IMR-90 (cell line): Measurements from ENCODE around the gene TBC1D24. TPM values are rescaled to one million over a fixed set of nuclear protein-coding genes. Genes with fewer than 3 reads are reported as not detected.

Experiments used
- ATAC-seq: fragments of 200-7000 bp; cut with Tn5 transposase; 2 replicates; pipeline ENCODE4 v1.9.1; 2020; ENCODE audit warnings: low read depth, mild to moderate bottlenecking, moderate library complexity
- BruUV-seq: library from RNA; stranded (reverse); fragments of 400-500 nt; replicated peaks from 2 replicates; lab custom pipeline; 2021; lab: Mats Ljungman, UMichigan
- CTCF ChIA-PET: fragments of 300-600 bp; formaldehyde crosslinking; extraction: SDS; loops from one replicate; lab custom pipeline; 2021; ENCODE audit warnings: antibody characterized with exemption; lab: Yijun Ruan, JAX
- POLR2A ChIA-PET: fragments of 300-600 bp; sonication (Branson Sonifier 250); formaldehyde crosslinking; loops from one replicate; lab custom pipeline; 2022; ENCODE audit warnings: antibody characterized with exemption; ENCODE audit not compliant: unreplicated experiment; lab: Charles Lee
- DNase-seq: peaks from one replicate; pipeline ENCODE4 v3.0.0; 2013
- H2AFZ ChIP-seq: replicated peaks from 2 replicates; pipeline ENCODE3; 2013; ENCODE audit warnings: low read length, mild to moderate bottlenecking; ENCODE audit not compliant: poor library complexity
- H2AK5ac ChIP-seq: 2 replicates; pipeline ENCODE4 v1.6.1; 2013; ENCODE audit warnings: low read depth, low read length, inconsistent platforms
- H2AK9ac ChIP-seq: replicated peaks from 2 replicates; pipeline ENCODE3; 2013; ENCODE audit warnings: mild to moderate bottlenecking, low read depth, low read length, moderate library complexity; ENCODE audit not compliant: poor library complexity
- H2BK120ac ChIP-seq: 2 replicates; pipeline ENCODE4 v1.6.1; 2013; ENCODE audit warnings: low read depth, low read length, inconsistent platforms
- H2BK15ac ChIP-seq: 3 replicates; pipeline ENCODE4 v1.6.1; 2013; ENCODE audit warnings: low read depth, low read length, inconsistent platforms
- H2BK20ac ChIP-seq: 2 replicates; pipeline ENCODE4 v1.6.1; 2013; ENCODE audit warnings: low read depth, mild to moderate bottlenecking, inconsistent platforms, low read length, moderate library complexity
- H2BK5ac ChIP-seq: 2 replicates; pipeline ENCODE4 v1.6.1; 2013; ENCODE audit warnings: mild to moderate bottlenecking, low read depth, low read length, inconsistent platforms; ENCODE audit not compliant: poor library complexity, severe bottlenecking
- H3K14ac ChIP-seq: replicated peaks from 2 replicates; pipeline ENCODE4 v1.6.1; 2013; ENCODE audit warnings: low read depth, low read length, inconsistent platforms
- H3K18ac ChIP-seq: 2 replicates; pipeline ENCODE4 v1.6.1; 2013; ENCODE audit warnings: low read depth, low read length, control low read depth
- H3K23ac ChIP-seq: 2 replicates; pipeline ENCODE4 v1.6.1; 2013; ENCODE audit warnings: low read depth, low read length, inconsistent platforms
- H3K27ac ChIP-seq: 2 replicates; pipeline ENCODE4 v1.5.1; 2013; ENCODE audit warnings: mild to moderate bottlenecking, control low read depth, low read length; ENCODE audit not compliant: insufficient read depth
- H3K27me3 ChIP-seq: 2 replicates; pipeline ENCODE4 v1.6.1; 2013; ENCODE audit warnings: low read length; ENCODE audit not compliant: control insufficient read depth, insufficient read depth
- H3K36me3 ChIP-seq: 2 replicates; pipeline ENCODE4 v1.6.1; 2013; ENCODE audit warnings: low read length, mixed read lengths; ENCODE audit not compliant: control insufficient read depth, insufficient read depth
- H3K4ac ChIP-seq: 2 replicates; pipeline ENCODE4 v1.6.1; 2013; ENCODE audit warnings: low read depth, low read length, inconsistent platforms
- H3K4me1 ChIP-seq: 2 replicates; pipeline ENCODE4 v1.6.1; 2013; ENCODE audit warnings: low read length, mixed read lengths; ENCODE audit not compliant: control insufficient read depth, insufficient read depth
- H3K4me2 ChIP-seq: 2 replicates; pipeline ENCODE4 v1.6.1; 2013; ENCODE audit warnings: low read depth, mild to moderate bottlenecking, control low read depth, low read length, moderate library complexity
- H3K4me3 ChIP-seq: 2 replicates; pipeline ENCODE4 v1.5.1; 2013; ENCODE audit warnings: low read depth, mild to moderate bottlenecking, control low read depth, low read length, moderate library complexity; ENCODE audit not compliant: insufficient read depth
- H3K56ac ChIP-seq: 2 replicates; pipeline ENCODE4 v1.6.1; 2013; ENCODE audit warnings: low read length, inconsistent platforms; ENCODE audit not compliant: insufficient read depth; ENCODE audit errors: extremely low read depth
- H3K79me1 ChIP-seq, 2 experiments: 2 replicates each; pipeline ENCODE4 v1.6.1; 2013; ENCODE audit warnings: low read length in 2 of 2, inconsistent platforms in 1 of 2, low read depth in 1 of 2
- H3K9ac ChIP-seq: 2 replicates; pipeline ENCODE4 v1.6.1; 2013; ENCODE audit warnings: low read depth, low read length, control low read depth
- H3K9me1 ChIP-seq: 2 replicates; pipeline ENCODE4 v1.6.1; 2013; ENCODE audit warnings: low read length, inconsistent platforms; ENCODE audit not compliant: insufficient read depth
- H3K9me3 ChIP-seq: 2 replicates; pipeline ENCODE4 v1.6.1; 2013; ENCODE audit warnings: low read length; ENCODE audit not compliant: control insufficient read depth, insufficient read depth
- H4K20me1 ChIP-seq: 2 replicates; pipeline ENCODE4 v1.6.1; 2013; ENCODE audit warnings: low read length, inconsistent platforms; ENCODE audit not compliant: insufficient read depth
- H4K5ac ChIP-seq: 2 replicates; pipeline ENCODE4 v1.6.1; 2013; ENCODE audit warnings: mild to moderate bottlenecking, low read depth, low read length, control low read depth
- H4K8ac ChIP-seq, 2 experiments: 2 replicates each; pipeline ENCODE4 v1.6.1; 2013; ENCODE audit warnings: low read depth in 2 of 2, low read length in 2 of 2, control low read depth in 1 of 2, inconsistent platforms in 1 of 2
- H4K91ac ChIP-seq: 2 replicates; pipeline ENCODE4 v1.6.1; 2013; ENCODE audit warnings: low read depth, low read length, inconsistent platforms; ENCODE audit not compliant: insufficient read depth
- BHLHE40 ChIP-seq: fragments of 150-350 bp; IDR thresholded peaks from 2 replicates; pipeline ENCODE4 v1.6.1; 2016; ENCODE audit warnings: mild to moderate bottlenecking, low read depth, low read length
- CEBPB ChIP-seq: IDR thresholded peaks from 2 replicates; pipeline ENCODE4 v1.6.1; 2012; ENCODE audit warnings: low read depth, low read length, improper control_type of control experiment
- CHD1 ChIP-seq: IDR thresholded peaks from 2 replicates; pipeline ENCODE4 v1.6.1; 2012; ENCODE audit warnings: low read depth, low read length, improper control_type of control experiment
- CTCF ChIP-seq: conservative IDR thresholded peaks from 2 replicates; pipeline ENCODE4 v1.5.1; 2012; ENCODE audit warnings: mild to moderate bottlenecking, low read depth, low read length, improper control_type of control experiment
- ELK1 ChIP-seq: fragments of 150-350 bp; IDR thresholded peaks from 2 replicates; pipeline ENCODE4 v1.6.1; 2016; ENCODE audit warnings: low read depth, mild to moderate bottlenecking, low read length, moderate library complexity, borderline replicate concordance
- FOS ChIP-seq: fragments of 150-350 bp; IDR thresholded peaks from 2 replicates; pipeline ENCODE4 v1.6.1; 2016; ENCODE audit warnings: low read depth, low read length
- MAFK ChIP-seq: IDR thresholded peaks from 2 replicates; pipeline ENCODE4 v1.6.1; 2012; ENCODE audit warnings: low read depth, low read length, improper control_type of control experiment
- MXI1 ChIP-seq: IDR thresholded peaks from 2 replicates; pipeline ENCODE4 v1.6.1; 2012; ENCODE audit warnings: low read depth, mild to moderate bottlenecking, low read length, moderate library complexity, borderline replicate concordance
- NFE2L2 ChIP-seq: fragments of 150-350 bp; IDR thresholded peaks from 2 replicates; pipeline ENCODE4 v1.6.1; 2016; ENCODE audit warnings: low read depth, mild to moderate bottlenecking, low read length
- POLR2A ChIP-seq: IDR thresholded peaks from 2 replicates; pipeline ENCODE4 v1.6.1; 2012; ENCODE audit warnings: mild to moderate bottlenecking, low read depth, low read length
- RAD21 ChIP-seq: IDR thresholded peaks from 2 replicates; pipeline ENCODE4 v1.6.1; 2012; ENCODE audit warnings: low read length, improper control_type of control experiment
- RCOR1 ChIP-seq: IDR thresholded peaks from 2 replicates; pipeline ENCODE4 v1.6.1; 2012; ENCODE audit warnings: mild to moderate bottlenecking, low read length, improper control_type of control experiment; ENCODE audit not compliant: insufficient replicate concordance
- RFX5 ChIP-seq: IDR thresholded peaks from 2 replicates; pipeline ENCODE4 v1.8.0; 2012; ENCODE audit warnings: low read depth, mild to moderate bottlenecking, low read length, moderate library complexity
- SMC3 ChIP-seq: fragments of 150-350 bp; IDR thresholded peaks from 2 replicates; pipeline ENCODE4 v1.6.1; 2016; ENCODE audit warnings: low read depth, mild to moderate bottlenecking, antibody characterized with exemption, low read length, moderate library complexity
- WGBS, 2 experiments: methylation state at CpG; one replicate each; pipeline versions ENCODE4 v1.1.5 to v1.1.7; 2013; ENCODE audit warnings: missing lambda C conversion rate in 2 of 2; ENCODE audit not compliant: insufficient read length in 1 of 2; ENCODE audit errors: extremely low coverage in 2 of 2; 5-methylcytosine and 5-hydroxymethylcytosine counted together
- dilution Hi-C: fragments of 300-500 bp; cut with HindIII; formaldehyde crosslinking; loops from one replicate; pipeline ENCODE4 v1.14.3; 2018; ENCODE audit warnings: low sequenced_read_pairs; ENCODE audit not compliant: unreplicated experiment
- in situ Hi-C: fragments of 300-500 bp; cut with MboI; formaldehyde crosslinking; loops from 3 replicates; pipeline ENCODE4 v1.14.3; 2019; ENCODE audit warnings: low sequenced_read_pairs, inconsistent platforms, mixed read lengths
- intact Hi-C: fragments of 100-400 bp; cut with micrococcal nuclease; formaldehyde crosslinking; loops from 2 replicates; pipeline ENCODE4 v1.10.0; 2022
- polyA plus RNA-seq, 3 experiments: library from polyadenylated mRNA; depleted of rRNA; stranded (reverse); fragments of >200 nt; gene quantifications; 2 replicates each; pipeline ENCODE4 v1.2.3, GENCODE V29; 2012; ENCODE audit warnings: low replicate concordance in 1 of 3
- total RNA-seq: library from RNA; depleted of rRNA; stranded (reverse); fragments of >200 nt; gene quantifications from 2 replicates; pipeline ENCODE4 v1.2.3, GENCODE V29; 2012

Gene TBC1D24
- total and polyA plus RNA-seq, 2 of the 4 experiments (the other 2 are of a cell fraction), result 7.5 to 13.4 TPM

- ChIA-PET CTCF (interaction anchor here (0.6 kb wide), 1 partner anchor 1821 kb away, joined by 6 read pairs; no protein-coding TSS in a partner anchor), POLR2A (interaction anchor here (1.0 kb wide), 1 partner anchor 10 kb away, joined by 3 read pairs; no protein-coding TSS in a partner anchor)
- H4K8ac ChIP-seq, result peak overlapping the region; percentile 73 to 91; a peak in 2 of 4 replicates
- peak overlapping the region; percentile 56; the same call in 1 of the 2 replicates for H3K23ac ChIP-seq
- H3K27me3 ChIP-seq, result no peaks in the 10 kb centered on the region
- H2AK5ac ChIP-seq, result peak overlapping the region; percentile 95
- peak overlapping the region; percentile 73 for H3K14ac ChIP-seq
- peaks cover 18 to 69% of the 10 kb centered on the region in 2 experiments for H3K79me1 ChIP-seq
- peak overlapping the region; percentile 47; the same call in 1 of the 2 replicates for H4K91ac ChIP-seq
- no peak overlapping the region for H2BK20ac ChIP-seq
- H3K4me3 ChIP-seq, result no peak overlapping the region
- H2BK5ac ChIP-seq, result peak overlapping the region; percentile 11
- H3K9ac ChIP-seq, result peak overlapping the region; percentile 26
- peak overlapping the region; percentile 58; the same call in 1 of the 2 replicates for H2BK120ac ChIP-seq
- in situ Hi-C loops, result no loop called here
- peak overlapping the region; percentile 62 for H3K27ac ChIP-seq
- WGBS, 2 experiments, result 10% methylated on average over 6 of the region's 22 CpGs; no CpG with 5 or more reads in 1 of the 2 experiments
- peaks cover 13% of the 10 kb centered on the region for H3K4me1 ChIP-seq
- intact Hi-C loops, result no loop called here
- H3K9me3 ChIP-seq, result no peaks in the 10 kb centered on the region
- peak overlapping the region; percentile 79 for H2AK9ac ChIP-seq
- BruUV-seq, result no TSS peak
- peak overlapping the region; percentile 67 for H3K4me2 ChIP-seq
- H2BK15ac ChIP-seq, result no peak overlapping the region; the same call in 2 of the 3 replicates
- H4K5ac ChIP-seq, result no peak overlapping the region
- DNase-seq (no peak), ATAC-seq (no peak)
- peak overlapping the region; percentile 99 for H2AFZ ChIP-seq
- peak overlapping the region; percentile 59 for H3K56ac ChIP-seq
- H4K20me1 ChIP-seq, result peaks cover 54% of the 10 kb centered on the region
- dilution Hi-C loops, result no loop called here
- no peak for TF ChIP-seq SMC3
- no peak for TF ChIP-seq RFX5
- TF ChIP-seq RCOR1, result no peak
- no peak for TF ChIP-seq RAD21
- TF ChIP-seq POLR2A, result no peak
- no peak for TF ChIP-seq NFE2L2
- no peak for TF ChIP-seq MAFK
- no peak for TF ChIP-seq CTCF
- no peak for TF ChIP-seq CEBPB
- TF ChIP-seq ELK1, result no peak
- TF ChIP-seq MXI1, result no peak
- no peak for TF ChIP-seq BHLHE40
- TF ChIP-seq CHD1, result no peak
- TF ChIP-seq FOS, result no peak
- peaks cover 21% of the 10 kb centered on the region for H3K36me3 ChIP-seq
- H3K18ac ChIP-seq, result no peak overlapping the region
- peaks cover 19% of the 10 kb centered on the region for H3K9me1 ChIP-seq
- H3K4ac ChIP-seq, result peak overlapping the region; percentile 69; the same call in 1 of the 2 replicates
Measured at GRCh38 chr16:2519711-2520080, 44.8 kb downstream of the TBC1D24 start.
